GM18526 (cell line): ENCODE measurements around the gene ARHGEF4.

Experiments
- POLR2A ChIP-seq: IDR thresholded peaks from 3 replicates; pipeline ENCODE4 v1.6.1; 2011; ENCODE audit not compliant: insufficient read length; ENCODE audit errors: extremely low read depth

ARHGEF4 gene

GRCh38 chr2:130966149-130966774 lies 129.5 kb downstream of the ARHGEF4 start:
- no peak for TF ChIP-seq POLR2A

GRCh38 chr2:130966775-130967490 lies 130.2 kb downstream of the ARHGEF4 start:
- no peak for TF ChIP-seq POLR2A

DNA sequence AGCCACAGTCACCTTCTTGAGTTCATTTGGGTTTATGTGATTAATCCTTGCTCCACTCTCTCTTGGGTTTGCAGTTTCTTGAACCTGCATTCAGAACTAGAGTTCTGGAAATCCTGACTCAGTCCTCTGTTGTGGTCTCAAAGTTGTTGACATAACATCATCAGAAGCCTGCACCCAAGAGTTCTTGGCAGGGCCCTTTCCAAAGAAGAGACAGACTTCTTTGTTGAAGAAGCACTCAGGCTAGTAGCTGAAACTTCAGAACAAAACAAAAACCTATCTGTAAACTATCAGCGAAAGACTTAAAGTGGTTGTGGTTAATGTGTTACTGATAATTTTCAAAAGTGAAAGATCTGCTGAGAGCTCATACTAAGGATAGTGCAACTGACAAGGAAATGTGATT lies 135.7 kb downstream of the ARHGEF4 start:
- TF ChIP-seq POLR2A, result no peak

GRCh38 chr2:130975729-130976128 lies 139.0 kb downstream of the ARHGEF4 start:
- TF ChIP-seq POLR2A, result no peak

DNA sequence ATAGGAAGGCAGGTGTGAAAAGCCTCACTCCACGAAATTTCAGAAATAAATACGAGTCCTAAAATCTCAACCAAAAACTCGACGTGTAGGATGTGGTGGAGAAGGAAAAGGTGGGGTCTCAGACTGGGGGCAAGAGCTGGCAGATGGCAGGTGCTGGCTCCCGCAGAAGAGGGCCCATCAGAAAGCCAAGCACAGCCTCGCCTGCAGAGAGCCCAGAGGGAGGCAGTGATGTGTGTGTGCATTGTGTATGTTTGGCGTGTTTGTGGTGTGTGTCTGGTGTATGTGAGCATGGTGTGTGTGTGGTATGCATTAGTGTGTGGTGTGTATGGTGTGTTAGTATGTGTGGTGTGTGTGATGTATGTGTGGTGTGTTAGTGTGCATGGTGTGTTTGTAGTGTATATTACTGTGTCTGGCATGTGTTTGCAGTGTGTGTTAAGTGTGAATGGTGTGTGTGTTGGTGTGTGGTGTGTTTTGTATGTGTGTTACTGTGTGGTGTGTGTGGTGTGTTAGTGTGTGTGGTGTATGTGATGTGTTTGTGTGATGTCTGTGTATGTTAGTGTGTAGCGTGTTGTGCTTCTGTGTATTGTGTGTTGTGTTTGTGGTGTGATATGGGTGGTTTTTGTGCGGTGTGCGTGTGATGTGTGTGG lies 140.0 kb downstream of the ARHGEF4 start:
- no peak for TF ChIP-seq POLR2A

DNA sequence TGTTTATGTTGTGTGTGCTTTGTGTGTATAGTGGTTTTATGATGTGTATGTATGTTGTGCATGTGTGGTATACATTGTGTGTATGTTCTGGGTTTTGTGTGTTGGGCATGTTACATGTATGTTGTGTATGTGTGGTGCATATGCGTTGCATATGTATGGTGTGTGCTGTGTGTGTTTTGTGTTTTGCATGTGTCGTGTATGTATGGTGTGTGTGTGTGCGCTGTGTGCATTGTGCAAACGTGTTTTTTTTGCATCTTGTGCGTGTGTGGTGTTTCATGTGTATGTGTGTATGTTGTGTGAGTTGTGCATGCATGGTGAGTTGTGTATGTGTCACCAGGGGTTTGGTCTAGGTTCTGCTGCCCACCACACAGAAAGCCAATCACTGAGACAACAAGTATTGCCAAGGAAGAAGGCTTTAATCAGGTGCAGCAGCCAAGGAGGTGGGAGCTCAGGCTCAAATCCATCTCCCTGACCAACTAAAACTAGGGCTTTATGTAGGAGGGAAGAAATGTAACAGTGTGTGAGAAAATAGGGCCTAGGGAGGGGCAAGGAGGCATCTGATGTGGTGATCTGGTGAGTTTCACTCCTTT lies 140.8 kb downstream of the ARHGEF4 start:
- no peak for TF ChIP-seq POLR2A

GRCh38 chr2:130981667-130982066 lies 145.0 kb downstream of the ARHGEF4 start:
- TF ChIP-seq POLR2A, result no peak

DNA sequence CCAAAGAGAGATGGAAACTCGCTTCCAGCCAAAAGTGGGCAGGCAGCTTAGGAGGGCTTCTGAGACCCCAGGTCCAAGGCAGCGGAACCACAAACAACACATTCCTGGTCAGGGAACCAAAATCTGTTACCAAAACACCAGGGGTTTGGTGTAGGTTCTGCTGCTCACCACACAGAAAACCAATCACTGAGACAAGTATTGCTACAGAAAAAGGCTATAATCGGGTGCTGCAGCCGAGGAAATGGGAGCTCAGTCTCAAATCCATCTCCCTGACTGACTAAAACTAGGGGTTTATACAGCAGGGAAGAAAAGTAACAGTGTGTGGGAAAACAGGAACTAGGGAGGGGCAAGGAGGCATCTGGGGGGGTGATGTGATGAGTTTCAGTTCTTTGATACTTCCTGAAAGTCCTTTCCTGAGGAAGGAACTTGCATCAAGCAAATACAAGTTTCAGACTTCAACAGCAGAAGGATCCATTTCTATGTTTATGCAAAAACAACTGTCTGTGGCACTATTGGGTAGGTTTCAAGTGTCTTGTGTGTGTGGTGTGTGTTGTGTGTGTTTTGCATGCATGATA lies 148.6 kb downstream of the ARHGEF4 start:
- no peak for TF ChIP-seq POLR2A

- no peak for TF ChIP-seq POLR2A
Measured at GRCh38 chr2:130985831-130986649, 149.3 kb downstream of the ARHGEF4 start.

DNA sequence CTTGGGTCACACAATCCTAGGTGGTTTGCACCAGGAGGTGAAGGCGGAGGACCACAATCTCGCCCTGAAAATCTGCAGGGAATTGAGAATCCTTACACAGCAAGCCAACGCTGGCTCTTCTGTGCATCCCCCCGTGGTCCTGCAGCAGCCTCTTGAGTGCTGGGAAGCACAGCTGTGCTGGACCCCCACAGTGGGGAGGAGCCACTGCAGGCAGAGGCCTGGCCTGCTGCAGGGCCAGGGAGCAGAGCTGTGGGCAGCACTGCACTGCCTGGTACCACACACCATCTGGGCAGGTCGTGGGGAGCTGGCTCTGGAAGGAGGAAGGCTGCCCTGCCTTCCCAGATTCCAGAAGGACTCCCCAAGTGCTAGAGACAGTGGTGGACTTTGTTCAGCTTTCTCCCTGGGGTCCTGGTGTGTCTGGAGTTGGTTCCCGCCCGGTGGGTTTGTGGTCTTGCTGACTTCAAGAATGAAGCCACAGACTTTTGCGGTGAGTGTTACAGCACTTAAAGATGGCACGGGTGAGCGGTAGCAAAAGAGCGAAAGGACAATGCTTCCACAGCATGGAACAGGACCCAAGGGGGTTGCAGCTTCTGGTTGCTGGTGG lies 150.3 kb downstream of the ARHGEF4 start:
- no peak for TF ChIP-seq POLR2A

DNA sequence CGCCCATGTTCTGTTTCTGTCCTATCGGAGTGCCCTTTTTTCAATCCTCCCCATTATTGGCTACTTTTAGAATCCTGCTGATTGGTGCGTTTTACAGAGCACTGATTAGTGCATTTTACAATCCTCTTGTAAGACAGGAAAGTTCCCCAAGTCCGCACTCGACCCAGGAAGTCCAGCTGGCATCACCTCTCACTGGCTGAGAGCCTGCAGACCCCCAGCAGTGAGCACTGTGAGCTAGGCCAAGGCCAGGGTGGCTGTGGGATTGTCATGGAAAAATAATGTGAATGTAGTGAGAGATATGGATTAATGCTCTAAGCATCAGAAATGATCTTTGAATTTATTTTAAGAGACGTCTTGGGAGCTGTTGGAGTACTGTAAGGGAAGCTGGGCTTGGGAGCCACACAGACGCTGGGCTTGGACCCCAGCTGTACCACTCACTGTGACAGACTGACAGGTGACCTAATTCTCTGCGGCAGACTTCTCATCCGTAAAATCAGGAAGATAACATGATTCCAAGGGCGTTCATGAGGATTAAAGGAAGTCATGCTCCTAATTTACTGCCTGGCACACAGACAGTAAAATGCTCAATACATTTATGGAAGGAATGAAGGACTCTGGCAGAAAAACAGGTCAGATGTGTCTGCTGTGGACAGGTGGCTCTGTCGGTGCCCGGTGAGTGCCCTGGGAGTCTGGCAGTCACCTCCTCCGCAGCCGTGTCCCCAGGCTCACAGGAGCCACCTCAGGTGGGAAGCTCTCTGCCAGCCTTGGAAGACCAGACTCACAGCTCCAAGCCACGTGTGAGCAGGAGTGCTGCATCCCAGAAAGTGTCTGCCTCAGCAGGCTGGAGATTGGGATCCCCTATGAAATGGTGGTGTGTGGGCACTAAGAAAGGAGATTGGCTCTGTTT lies 151.1 kb downstream of the ARHGEF4 start:
- TF ChIP-seq POLR2A, result no peak

- TF ChIP-seq POLR2A, result no peak
Measured at GRCh38 chr2:130996691-130997090, 160.0 kb downstream of the ARHGEF4 start.

GRCh38 chr2:130997198-130997597 lies 160.5 kb downstream of the ARHGEF4 start:
- TF ChIP-seq POLR2A, result no peak
